SK-N-SH treated with all-trans-retinoic acid at 6 μM for 48 hours (cell line): ENCODE measurements around the gene TMEM130.

Source experiments
- ATAC-seq: fragments of 200-7000 bp; cut with Tn5 transposase; 3 replicates; pipeline ENCODE4 v1.9.1; 2020; ENCODE audit warnings: mild to moderate bottlenecking, moderate library complexity
- ARNTL ChIP-seq: fragments of 450-650 bp; formaldehyde crosslinking; IDR thresholded peaks from 2 replicates; pipeline ENCODE4 v1.5.0; 2020; ENCODE audit warnings: low read depth, mild to moderate bottlenecking, moderate library complexity, borderline replicate concordance
- BACH2 ChIP-seq: fragments of 250-450 bp; sonication (Bioruptor Pico); IDR thresholded peaks from 2 replicates; pipeline ENCODE4 v1.9.0; 2021; ENCODE audit warnings: mild to moderate bottlenecking, borderline replicate concordance
- CREB5 ChIP-seq: fragments of 250-450 bp; sonication (Bioruptor Pico); IDR thresholded peaks from 2 replicates; pipeline ENCODE4 v1.5.1; 2020; ENCODE audit warnings: low read depth, mild to moderate bottlenecking, moderate library complexity
- CSDC2 ChIP-seq: fragments of 250-450 bp; sonication (Bioruptor Pico); IDR thresholded peaks from 2 replicates; pipeline ENCODE4 v1.5.0; 2020; ENCODE audit warnings: mild to moderate bottlenecking, moderate library complexity
- ESRRG ChIP-seq: fragments of 250-450 bp; sonication (Bioruptor Pico); IDR thresholded peaks from 2 replicates; pipeline ENCODE4 v1.6.1; 2021; ENCODE audit warnings: mild to moderate bottlenecking
- ISL1 ChIP-seq: fragments of 250-450 bp; sonication (Bioruptor Pico); IDR thresholded peaks from 2 replicates; pipeline ENCODE4 v2.1.2; 2022; ENCODE audit warnings: mild to moderate bottlenecking, moderate library complexity
- OSR1 ChIP-seq: fragments of 250-450 bp; sonication (Bioruptor Pico); IDR thresholded peaks from 2 replicates; pipeline ENCODE4 v1.8.0; 2022; ENCODE audit warnings: moderate library complexity, mild to moderate bottlenecking, inconsistent platforms
- PATZ1 ChIP-seq: fragments of 250-450 bp; sonication (Bioruptor Pico); IDR thresholded peaks from 2 replicates; pipeline ENCODE4 v1.8.0; 2020; ENCODE audit warnings: mild to moderate bottlenecking, moderate library complexity, borderline replicate concordance
- PPARA ChIP-seq: fragments of 250-450 bp; sonication (Bioruptor Pico); IDR thresholded peaks from 2 replicates; pipeline ENCODE4 v1.5.0; 2020; ENCODE audit warnings: mild to moderate bottlenecking, borderline replicate concordance
- RARB ChIP-seq: fragments of 250-450 bp; sonication (Bioruptor Pico); IDR thresholded peaks from 2 replicates; pipeline ENCODE4 v1.8.0; 2021; ENCODE audit warnings: mild to moderate bottlenecking, moderate library complexity
- SNAI2 ChIP-seq: fragments of 250-450 bp; sonication (Bioruptor Pico); IDR thresholded peaks from 2 replicates; pipeline ENCODE4 v1.5.0; 2020; ENCODE audit warnings: mild to moderate bottlenecking, moderate library complexity
- TCF4 ChIP-seq: fragments of 250-450 bp; sonication (Bioruptor Pico); IDR thresholded peaks from 2 replicates; pipeline ENCODE4 v1.8.0; 2021; ENCODE audit warnings: mild to moderate bottlenecking, moderate library complexity, borderline replicate concordance
- TOX ChIP-seq: fragments of 250-450 bp; sonication (Bioruptor Pico); IDR thresholded peaks from 2 replicates; pipeline ENCODE4 v1.8.0; 2021; ENCODE audit warnings: mild to moderate bottlenecking, moderate library complexity, borderline replicate concordance
- ZC3H10 ChIP-seq: fragments of 250-450 bp; sonication (Bioruptor Pico); IDR thresholded peaks from 2 replicates; pipeline ENCODE4 v1.5.1; 2021; ENCODE audit warnings: mild to moderate bottlenecking, moderate library complexity
- ZFP3 ChIP-seq: fragments of 250-450 bp; sonication (Bioruptor Pico); IDR thresholded peaks from 2 replicates; pipeline ENCODE4 v1.5.0; 2020; ENCODE audit warnings: mild to moderate bottlenecking, moderate library complexity
- ZFP30 ChIP-seq: fragments of 450-650 bp; formaldehyde crosslinking; IDR thresholded peaks from 2 replicates; pipeline ENCODE4 v1.5.0; 2022; ENCODE audit warnings: mild to moderate bottlenecking, moderate library complexity
- ZNF565 ChIP-seq: fragments of 450-650 bp; formaldehyde crosslinking; conservative IDR thresholded peaks from 2 replicates; pipeline ENCODE4 v1.5.0; 2020; ENCODE audit warnings: low read depth, mild to moderate bottlenecking, moderate library complexity
- ZNF70 ChIP-seq: fragments of 450-650 bp; formaldehyde crosslinking; IDR thresholded peaks from 2 replicates; pipeline ENCODE4 v1.5.0; 2020; ENCODE audit warnings: mild to moderate bottlenecking, moderate library complexity
- ZNF8 ChIP-seq: fragments of 450-650 bp; formaldehyde crosslinking; IDR thresholded peaks from 2 replicates; pipeline ENCODE4 v1.5.0; 2020; ENCODE audit warnings: mild to moderate bottlenecking, moderate library complexity
- TF ChIP-seq, protein P1 (sequence below): fragments of 250-450 bp; sonication (Bioruptor Pico); IDR thresholded peaks from 2 replicates; pipeline ENCODE4 v1.5.0; 2020; ENCODE audit warnings: mild to moderate bottlenecking, moderate library complexity
- TF ChIP-seq, protein P2 (sequence below): fragments of 250-450 bp; sonication (Bioruptor Pico); IDR thresholded peaks from 2 replicates; pipeline ENCODE4 v1.5.1; 2021; ENCODE audit warnings: mild to moderate bottlenecking, moderate library complexity

Gene TMEM130

GRCh38 chr7:98899816-98900215 is 30.0 kb upstream of the TMEM130 start:
- ATAC-seq: no peak
- TF ChIP-seq ZNF565 (no peak), SNAI2 (CRISPR knock-in tag) (no peak), ZFP3 (CRISPR knock-in tag) (no peak), ZNF70 (CRISPR knock-in tag) (no peak), PATZ1 (no peak), CREB5 (no peak), PPARA (CRISPR knock-in tag) (no peak), ARNTL (CRISPR knock-in tag) (no peak), ISL1 (no peak), ZNF8 (CRISPR knock-in tag) (no peak), RARB (CRISPR knock-in tag) (no peak), ESRRG (no peak), OSR1 (no peak), BACH2 (CRISPR knock-in tag) (no peak), ZC3H10 (CRISPR knock-in tag) (no peak)
- TF ChIP-seq, protein P1, sequence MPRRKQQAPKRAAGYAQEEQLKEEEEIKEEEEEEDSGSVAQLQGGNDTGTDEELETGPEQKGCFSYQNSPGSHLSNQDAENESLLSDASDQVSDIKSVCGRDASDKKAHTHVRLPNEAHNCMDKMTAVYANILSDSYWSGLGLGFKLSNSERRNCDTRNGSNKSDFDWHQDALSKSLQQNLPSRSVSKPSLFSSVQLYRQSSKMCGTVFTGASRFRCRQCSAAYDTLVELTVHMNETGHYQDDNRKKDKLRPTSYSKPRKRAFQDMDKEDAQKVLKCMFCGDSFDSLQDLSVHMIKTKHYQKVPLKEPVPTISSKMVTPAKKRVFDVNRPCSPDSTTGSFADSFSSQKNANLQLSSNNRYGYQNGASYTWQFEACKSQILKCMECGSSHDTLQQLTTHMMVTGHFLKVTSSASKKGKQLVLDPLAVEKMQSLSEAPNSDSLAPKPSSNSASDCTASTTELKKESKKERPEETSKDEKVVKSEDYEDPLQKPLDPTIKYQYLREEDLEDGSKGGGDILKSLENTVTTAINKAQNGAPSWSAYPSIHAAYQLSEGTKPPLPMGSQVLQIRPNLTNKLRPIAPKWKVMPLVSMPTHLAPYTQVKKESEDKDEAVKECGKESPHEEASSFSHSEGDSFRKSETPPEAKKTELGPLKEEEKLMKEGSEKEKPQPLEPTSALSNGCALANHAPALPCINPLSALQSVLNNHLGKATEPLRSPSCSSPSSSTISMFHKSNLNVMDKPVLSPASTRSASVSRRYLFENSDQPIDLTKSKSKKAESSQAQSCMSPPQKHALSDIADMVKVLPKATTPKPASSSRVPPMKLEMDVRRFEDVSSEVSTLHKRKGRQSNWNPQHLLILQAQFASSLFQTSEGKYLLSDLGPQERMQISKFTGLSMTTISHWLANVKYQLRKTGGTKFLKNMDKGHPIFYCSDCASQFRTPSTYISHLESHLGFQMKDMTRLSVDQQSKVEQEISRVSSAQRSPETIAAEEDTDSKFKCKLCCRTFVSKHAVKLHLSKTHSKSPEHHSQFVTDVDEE (CRISPR knock-in tag): no peak

GRCh38 chr7:98892609-98893008 is 22.8 kb upstream of the TMEM130 start:
- ATAC-seq: no peak
- TF ChIP-seq TCF4 (no peak), ZFP30 (CRISPR knock-in tag) (no peak), ZNF565 (no peak), OSR1 (no peak), SNAI2 (CRISPR knock-in tag) (no peak), PATZ1 (no peak), ZNF70 (CRISPR knock-in tag) (no peak), TOX (CRISPR knock-in tag) (no peak), ESRRG (no peak), PPARA (CRISPR knock-in tag) (no peak), CSDC2 (CRISPR knock-in tag) (no peak), CREB5 (no peak), ZNF8 (CRISPR knock-in tag) (no peak), ISL1 (no peak), ZFP3 (CRISPR knock-in tag) (no peak)
- TF ChIP-seq, protein P2, sequence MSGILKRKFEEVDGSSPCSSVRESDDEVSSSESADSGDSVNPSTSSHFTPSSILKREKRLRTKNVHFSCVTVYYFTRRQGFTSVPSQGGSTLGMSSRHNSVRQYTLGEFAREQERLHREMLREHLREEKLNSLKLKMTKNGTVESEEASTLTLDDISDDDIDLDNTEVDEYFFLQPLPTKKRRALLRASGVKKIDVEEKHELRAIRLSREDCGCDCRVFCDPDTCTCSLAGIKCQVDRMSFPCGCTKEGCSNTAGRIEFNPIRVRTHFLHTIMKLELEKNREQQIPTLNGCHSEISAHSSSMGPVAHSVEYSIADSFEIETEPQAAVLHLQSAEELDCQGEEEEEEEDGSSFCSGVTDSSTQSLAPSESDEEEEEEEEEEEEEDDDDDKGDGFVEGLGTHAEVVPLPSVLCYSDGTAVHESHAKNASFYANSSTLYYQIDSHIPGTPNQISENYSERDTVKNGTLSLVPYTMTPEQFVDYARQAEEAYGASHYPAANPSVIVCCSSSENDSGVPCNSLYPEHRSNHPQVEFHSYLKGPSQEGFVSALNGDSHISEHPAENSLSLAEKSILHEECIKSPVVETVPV (CRISPR knock-in tag): no peak
- TF ChIP-seq, protein P1 (CRISPR knock-in tag): no peak
